NCI-H82 treated with DMSO at 0.1 percent for 48 hours (cell line): ENCODE results near the gene TTPAL.

Experiments used
- DNase-seq: peaks from one replicate; lab custom pipeline; 2025; ENCODE audit not compliant: unreplicated experiment; lab: John Stamatoyannopoulos, UW

Gene TTPAL

DNA sequence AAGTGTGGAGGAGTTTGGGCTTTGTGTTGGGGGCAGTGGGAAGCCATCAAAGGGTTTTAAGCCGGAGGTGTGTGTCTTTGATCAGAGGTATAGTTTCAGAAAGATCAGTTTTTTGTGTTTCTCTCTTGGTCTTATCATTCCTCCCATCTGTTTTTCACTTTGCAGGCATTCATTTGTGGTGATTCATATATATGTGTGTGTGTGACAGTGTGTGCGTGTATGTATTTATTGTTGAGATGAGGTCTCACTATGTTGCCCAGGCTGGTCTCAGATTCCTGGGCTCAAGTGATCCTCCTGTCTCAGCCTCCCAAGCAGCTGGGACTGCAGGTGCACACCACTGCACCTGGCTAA is 57.3 kb downstream of the TTPAL start:
- DNase-seq: no peak

DNA sequence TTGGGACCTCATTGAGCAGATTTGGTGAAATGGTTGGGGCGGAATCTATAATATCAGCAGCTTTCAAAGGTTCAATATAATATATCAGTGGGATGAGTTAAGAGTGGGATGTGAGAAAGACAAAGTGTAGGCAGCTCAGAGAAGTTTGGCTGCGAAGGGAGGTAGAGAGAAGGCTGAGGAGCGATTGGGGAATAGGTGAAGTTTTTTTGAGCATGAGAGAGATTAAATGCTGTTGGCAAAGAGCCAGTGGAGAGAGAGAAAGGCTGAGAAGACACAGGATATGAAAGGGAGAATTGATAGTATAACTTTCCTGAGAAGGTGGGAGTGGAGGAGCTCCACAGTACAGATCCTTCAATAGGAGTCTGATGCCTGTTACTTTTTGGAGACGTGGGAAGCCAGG is 58.3 kb downstream of the TTPAL start:
- DNase-seq: no peak

DNA sequence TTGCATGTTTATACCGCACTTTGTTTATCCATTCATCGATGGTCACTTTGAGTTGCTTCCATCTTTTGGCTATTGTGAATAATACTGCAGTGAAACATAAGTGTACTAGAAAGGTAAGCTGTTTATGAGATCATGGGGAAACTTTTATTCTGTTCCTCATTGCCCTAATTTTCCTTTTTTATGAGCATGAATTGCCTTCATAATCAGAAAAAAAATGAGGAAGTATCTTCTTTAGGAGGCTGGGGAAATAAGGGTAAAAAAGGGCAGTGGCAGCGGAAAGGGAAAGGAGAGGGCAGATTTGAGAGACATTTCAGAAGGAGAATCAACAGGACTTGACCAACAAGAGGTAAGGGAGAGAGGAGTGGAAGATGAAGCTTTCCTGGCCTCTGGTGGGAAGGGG is 60.5 kb downstream of the TTPAL start:
- DNase-seq: no peak

DNA sequence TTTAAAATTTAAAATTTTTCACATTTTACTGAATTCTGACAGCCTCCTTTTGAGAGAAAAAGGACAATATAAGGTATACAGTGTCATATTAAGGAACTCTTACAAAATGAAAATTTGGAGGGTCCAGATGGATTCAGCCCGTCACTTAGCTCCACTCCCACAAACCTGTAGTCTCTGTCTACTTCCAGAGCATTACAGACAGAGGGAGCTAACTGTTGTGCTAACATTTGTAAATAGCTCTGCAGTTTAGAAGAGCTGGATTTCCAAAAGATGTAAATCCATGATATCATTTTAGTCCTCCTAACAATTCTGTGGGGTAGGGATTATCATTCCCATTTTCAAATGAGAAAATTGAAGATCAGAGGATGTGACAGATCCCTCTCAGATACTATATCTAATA is 62.3 kb downstream of the TTPAL start:
- no peak for DNase-seq

DNA sequence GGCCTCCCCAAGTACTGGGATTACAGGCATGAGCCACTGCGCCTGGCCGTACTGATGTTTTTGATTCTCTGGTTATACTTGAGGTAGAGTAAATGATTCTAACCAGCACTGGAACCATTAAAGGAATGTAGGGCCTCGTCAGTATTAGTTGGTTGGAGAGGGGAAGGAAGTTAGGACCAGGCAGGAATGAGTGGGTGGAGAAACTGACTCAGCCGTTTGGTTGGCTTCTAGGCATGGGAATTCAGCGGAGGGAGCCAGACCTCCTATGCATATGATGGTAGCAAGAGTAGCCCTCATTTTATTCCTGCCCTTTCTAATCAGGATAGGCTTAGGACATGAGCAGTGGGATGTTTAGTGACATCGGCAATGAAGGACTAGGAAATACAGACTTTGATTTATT is 65.2 kb downstream of the TTPAL start:
- DNase-seq: no peak

DNA sequence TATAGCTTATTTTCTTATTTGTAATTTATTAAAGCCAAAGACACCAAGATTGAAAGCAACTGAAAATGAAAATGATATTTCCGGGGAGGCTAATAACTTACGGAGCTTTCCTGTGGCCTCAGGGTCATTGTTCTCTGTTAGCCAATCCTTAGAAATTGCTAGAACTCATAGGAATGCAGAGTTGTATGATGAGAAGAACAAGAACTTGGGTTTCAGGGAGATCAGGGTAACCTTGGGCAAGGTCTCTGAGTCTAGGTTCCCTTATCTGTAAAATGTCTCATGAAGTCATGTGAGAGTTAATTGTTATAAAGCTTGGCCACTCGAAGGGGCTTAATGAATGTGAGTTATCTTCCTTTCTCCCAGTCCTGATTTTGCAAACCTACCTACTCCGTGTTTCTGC is 66.3 kb downstream of the TTPAL start:
- no peak for DNase-seq

DNA sequence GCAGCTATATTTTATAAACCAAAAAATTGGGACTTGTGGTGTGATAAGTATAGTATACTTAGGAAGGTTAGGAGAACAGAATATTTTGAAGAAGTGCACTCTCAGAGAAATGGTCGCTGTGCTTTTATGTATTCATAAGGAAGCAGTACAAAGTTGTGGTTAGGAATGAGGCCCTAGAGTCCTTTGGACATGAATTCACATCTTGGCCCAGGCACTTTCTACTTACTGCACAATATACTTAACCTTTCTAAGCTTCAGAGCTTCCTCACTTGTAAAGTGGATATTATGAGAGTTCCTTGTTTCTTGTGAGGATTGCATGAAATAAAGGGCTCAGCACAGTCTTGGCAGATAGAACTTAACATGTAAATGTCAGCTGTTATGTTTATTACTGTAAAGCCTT is 67.2 kb downstream of the TTPAL start:
- no peak for DNase-seq

DNA sequence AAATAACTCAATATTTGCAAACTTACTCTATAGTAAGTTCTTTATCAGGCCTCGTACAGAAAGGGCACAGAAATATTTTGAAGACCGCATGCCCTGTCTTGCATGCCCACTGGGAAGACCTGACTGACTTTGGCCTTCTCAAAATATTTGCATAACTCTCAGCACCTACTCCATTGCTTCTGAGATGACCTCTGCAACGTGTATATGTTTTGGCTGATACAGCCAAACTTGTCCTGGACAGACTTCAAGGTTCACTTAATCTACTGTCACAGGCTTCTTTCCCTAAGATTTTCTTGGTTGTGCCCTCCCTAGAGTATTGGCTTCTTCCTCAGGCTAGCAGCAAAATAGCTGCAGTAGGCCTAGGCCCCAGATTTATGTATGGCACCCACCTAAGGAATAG is 67.7 kb downstream of the TTPAL start:
- DNase-seq: no peak
